GM12864 (cell line): ENCODE data around the gene RETREG1.
"Not testable (repeated sequence)": the region's sequence is repeated elsewhere in the genome, so short reads cannot be mapped to it uniquely, and the experiment has no call there.

Experiments
- DNase-seq: peaks from one replicate; pipeline ENCODE4 v3.0.0-alpha.2; 2011; ENCODE audit warnings: low read depth
- H3K4me3 ChIP-seq: 2 replicates; pipeline ENCODE4 v1.5.1; 2011; ENCODE audit warnings: mild to moderate bottlenecking, low read depth, low read length, control low read depth
- TF ChIP-seq, protein P1 (sequence below): IDR thresholded peaks from 2 replicates; pipeline ENCODE4 v1.5.1; 2011; ENCODE audit warnings: low read depth, mild to moderate bottlenecking, moderate library complexity, low read length, control low read depth, inconsistent platforms; ENCODE audit errors: missing control alignments

Gene RETREG1

DNA sequence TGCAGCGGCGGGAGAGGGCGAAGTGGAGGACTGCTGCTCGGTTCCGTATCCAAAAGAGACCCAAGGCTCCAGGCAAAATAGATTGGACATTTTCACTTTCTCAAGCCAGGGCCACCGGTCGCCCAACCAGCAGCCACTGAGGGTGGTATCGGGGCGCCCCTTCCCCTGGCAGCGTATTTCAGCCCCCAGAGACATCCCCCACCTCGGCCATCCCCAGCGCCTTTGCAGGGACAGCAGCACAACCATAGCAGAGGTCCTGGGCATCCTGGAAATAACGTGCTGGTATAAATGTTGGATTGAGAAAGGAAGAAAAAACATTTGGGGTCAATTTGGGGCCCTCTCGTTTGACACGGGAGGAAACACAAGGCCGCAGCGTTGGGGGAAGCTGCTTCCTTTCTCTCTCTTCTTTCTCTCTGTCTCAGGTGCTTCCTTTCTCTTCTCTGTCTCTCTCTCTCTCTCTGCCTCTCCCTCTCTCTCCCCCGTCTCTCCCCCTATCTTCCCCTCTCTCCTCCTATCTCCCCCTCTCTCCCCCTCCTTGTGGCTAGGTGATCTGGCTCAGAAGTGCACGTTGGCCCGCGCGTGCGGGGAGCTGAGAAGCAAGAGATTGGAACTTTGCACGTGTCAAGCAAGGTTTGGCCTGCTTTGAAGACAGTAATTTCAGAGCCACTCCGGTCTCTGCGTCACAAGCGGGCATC, 624 bp upstream of the RETREG1 start:
- DNase-seq = no peak
- TF ChIP-seq, protein P1, sequence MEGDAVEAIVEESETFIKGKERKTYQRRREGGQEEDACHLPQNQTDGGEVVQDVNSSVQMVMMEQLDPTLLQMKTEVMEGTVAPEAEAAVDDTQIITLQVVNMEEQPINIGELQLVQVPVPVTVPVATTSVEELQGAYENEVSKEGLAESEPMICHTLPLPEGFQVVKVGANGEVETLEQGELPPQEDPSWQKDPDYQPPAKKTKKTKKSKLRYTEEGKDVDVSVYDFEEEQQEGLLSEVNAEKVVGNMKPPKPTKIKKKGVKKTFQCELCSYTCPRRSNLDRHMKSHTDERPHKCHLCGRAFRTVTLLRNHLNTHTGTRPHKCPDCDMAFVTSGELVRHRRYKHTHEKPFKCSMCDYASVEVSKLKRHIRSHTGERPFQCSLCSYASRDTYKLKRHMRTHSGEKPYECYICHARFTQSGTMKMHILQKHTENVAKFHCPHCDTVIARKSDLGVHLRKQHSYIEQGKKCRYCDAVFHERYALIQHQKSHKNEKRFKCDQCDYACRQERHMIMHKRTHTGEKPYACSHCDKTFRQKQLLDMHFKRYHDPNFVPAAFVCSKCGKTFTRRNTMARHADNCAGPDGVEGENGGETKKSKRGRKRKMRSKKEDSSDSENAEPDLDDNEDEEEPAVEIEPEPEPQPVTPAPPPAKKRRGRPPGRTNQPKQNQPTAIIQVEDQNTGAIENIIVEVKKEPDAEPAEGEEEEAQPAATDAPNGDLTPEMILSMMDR = no peak

DNA sequence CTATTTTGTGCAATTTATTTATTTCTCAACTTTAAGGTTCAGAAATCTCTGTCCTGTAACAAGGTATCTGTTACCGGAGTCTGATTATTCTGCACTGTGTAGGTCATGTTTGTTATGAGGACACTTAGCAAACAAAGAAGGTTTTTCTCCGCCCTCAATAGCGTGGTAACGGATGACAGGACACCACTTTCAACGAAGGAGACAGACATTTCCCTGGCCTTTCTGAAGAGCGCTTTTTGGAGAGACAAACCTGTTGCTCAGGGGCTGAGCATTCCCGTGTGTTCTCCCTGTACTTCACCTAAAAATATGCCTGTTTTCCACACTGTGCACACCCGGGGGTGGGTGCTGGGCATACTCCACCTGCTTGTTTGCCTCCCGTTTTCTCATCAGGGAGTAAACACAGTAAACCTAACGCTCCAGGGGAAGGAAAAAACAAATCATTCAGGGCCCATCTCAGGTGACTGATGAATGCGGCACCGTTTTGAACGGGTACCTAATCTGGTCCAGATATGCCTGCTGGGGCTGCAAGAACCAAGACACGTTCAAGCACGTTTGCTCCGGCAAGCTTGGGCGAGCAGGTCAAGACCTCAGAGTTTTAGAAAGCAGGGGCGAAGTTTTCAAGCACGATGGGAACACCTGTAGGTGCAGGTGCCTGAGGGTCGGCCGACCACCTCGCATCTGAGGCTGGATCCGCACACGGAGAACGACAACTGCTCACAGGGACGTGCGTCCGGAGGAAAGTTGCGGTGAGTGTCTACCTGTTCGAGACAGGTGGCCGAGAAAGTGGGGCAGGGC, 859 bp downstream of the RETREG1 start:
- H3K4me3 ChIP-seq = peak overlapping the region; percentile 58
- DNase-seq = no peak
- TF ChIP-seq, protein P1 = no peak

More for the DNA sequence above, 624 bp upstream of the RETREG1 start:
- H3K4me3 ChIP-seq = peak overlapping the region; percentile 58

DNA sequence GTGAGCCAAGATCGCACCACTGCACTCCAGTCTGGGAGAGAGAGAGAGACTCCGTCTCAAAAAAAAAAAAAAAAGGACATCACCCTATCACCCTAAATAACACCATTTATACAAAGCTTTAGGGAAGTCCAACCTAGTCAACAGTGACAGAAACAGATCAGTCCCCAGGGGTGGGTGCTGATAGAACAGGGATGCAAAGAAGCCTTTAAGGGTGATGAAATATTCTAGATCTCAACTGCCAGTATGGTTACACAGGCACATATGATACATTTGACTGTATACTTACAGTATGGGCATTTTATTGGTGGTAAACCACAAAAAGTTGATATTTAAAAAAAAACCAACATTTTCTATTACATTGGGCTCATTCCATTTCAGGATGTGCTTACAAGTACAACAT, 4.8 kb downstream of the RETREG1 start:
- no peak for DNase-seq
- H3K4me3 ChIP-seq = no peak overlapping the region
- TF ChIP-seq, protein P1 = no peak

DNA sequence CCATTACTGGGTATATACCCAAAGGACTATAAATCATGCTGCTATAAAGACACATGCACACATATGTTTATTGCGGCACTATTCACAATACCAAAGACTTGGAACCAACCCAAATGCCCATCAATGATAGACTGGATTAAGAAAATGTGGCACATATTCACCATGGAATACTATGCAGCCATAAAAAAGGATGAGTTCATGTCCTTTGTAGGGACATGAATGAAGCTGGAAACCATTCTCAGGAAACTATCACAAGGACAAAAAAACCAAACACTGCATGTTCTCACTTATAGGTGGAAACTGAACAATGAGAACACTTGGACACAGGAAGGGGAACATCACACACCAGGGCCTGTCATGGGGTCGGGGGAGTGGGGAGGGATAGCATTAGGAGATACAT, 5.9 kb downstream of the RETREG1 start:
- not testable (repeated sequence) for DNase-seq, H3K4me3 ChIP-seq

DNA sequence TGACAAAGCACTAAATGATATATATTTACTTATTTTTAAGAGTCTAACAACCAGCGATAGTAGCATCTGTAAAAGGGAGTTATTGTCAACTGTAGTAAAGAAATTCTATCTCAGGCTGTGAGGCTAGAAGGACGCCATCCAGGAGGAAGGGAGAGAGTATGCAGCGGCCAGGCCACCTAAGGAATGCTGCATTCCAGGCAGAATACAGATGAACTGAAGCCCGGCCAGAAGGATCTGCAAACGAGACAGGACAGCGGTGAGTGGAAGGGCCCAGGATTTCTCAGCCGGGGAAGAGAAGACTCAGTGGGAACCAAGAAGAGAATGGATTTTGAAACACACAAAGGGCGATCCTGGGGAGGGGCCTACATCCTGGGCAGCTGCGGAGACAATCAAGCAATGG, 7.4 kb downstream of the RETREG1 start:
- TF ChIP-seq, protein P1 = no peak

DNA sequence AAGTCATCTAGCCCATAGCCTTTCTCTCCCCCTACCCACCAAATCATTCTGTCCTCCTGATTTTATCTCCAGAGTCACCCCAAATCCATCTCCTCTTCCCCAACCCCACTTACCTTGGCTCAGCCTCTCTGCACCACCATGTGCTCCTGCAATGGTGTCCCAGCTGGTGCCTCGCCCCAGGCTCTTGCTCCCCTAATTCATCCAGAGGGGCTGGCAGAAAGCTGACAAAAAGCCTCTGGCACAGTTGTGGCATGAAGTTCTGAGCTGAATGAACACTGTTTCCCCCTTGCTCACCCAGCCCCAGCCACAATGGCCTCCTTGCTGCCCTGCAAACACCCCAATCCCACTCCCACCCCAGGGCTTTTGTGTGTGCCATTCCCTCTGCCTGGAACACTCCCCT, 10.2 kb downstream of the RETREG1 start:
- TF ChIP-seq, protein P1 = no peak

More for the DNA sequence above, 7.4 kb downstream of the RETREG1 start:
- DNase-seq = no peak
- no peak overlapping the region for H3K4me3 ChIP-seq

DNA sequence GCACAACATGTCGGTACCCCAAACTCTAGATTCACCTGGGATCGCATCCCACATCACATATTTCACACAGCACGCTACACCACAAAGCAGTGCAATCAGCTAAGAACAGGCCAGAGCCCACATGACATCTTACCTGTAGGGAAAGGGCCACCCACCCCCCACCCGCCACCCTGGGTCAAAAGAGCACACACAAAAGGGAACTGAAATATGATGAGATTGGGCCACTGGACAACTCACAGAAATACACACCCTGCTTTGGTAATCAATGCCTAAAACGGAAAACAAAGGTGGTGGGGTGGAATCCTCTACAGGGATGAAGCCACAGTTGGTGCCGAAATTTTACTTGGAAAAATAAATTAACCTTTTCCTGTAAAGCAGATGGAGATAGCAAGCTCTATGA, 13.1 kb downstream of the RETREG1 start:
- no peak for DNase-seq
- H3K4me3 ChIP-seq = no peak overlapping the region
- TF ChIP-seq, protein P1 = no peak

More for the DNA sequence above, 10.2 kb downstream of the RETREG1 start:
- DNase-seq = no peak
- no peak overlapping the region for H3K4me3 ChIP-seq
